Measurements from ENCODE around the gene SMIM27.
"Not testable (repeated sequence)": the region's sequence is repeated elsewhere in the genome, so short reads cannot be mapped to it uniquely, and the experiment has no call there.

The SMIM27 gene

GRCh38 chr9:32552172-32552872 is at the start of gene SMIM27, which contains the start of gene TOPORS:
TSS of gene SMIM27 (plus strand) at chr9:32552327. CDS start at chr9:32552435, 108 bp downstream.
TSS of gene TOPORS (minus strand) at chr9:32552586. CDS start at chr9:32552436, 150 bp downstream.
- DNase-seq: peak; percentile 52

DNA sequence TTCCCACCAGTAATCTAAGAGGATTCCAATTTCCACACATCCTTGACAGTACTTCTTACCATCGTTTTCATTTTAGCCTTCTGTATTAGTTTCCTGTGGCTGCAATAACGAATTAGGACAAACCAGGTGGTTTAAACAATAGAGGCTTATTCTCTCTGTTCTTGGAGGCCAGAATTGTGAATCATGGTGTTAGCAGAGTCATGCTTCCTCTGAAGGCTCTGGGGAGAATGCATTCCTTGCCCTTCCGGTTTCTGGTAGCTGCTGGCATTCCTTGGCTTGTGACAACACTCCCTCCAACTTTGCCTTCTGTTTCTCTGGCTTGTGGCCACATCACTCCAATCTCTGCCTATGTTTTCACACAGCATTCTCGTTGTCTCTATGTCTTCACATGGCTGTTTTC is 49.7 kb upstream of the SMIM27 start:
- DNase-seq: no peak

DNA sequence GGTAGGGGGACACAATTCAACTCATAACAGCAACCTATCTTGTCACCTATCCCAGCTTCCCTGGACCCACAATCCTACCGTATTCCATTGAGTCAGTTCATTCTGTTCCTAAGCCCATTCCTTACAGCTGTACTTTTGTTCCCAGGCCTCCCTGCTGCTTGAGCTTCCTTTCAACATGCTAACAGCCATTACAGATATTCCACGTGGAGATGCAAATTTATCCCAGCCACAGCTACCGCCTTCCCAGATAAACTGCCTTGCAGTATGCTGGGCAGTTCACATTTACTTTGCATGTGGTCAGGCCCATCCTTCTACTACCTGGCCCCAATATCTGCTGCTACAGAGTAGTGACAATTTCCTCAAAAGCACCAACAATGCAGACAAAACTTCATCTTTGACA is 49.1 kb upstream of the SMIM27 start:
- DNase-seq: no peak

GRCh38 chr9:32508728-32509127 is 43.4 kb upstream of the SMIM27 start:
- no peak for DNase-seq

- no peak for DNase-seq
Observed at GRCh38 chr9:32516241-32516640, 35.9 kb upstream of the SMIM27 start.

DNA sequence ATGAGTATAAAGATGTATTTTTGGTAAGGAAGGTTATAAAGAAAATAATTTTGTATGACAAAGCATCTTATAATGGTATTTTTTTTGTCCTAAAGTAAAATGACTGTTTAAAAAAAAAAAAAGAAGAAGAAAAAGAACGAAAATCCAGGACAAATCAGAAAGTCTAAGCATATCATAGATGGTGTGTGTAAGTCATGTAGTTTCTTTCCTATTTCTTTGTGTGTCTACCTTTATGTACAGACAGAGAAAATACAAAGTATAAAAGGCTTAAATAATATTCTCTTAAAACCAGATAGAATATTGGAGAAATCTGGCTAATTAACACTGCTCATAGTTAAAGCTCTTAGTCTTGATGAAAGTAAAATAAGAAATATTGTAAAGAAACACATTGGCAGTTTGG is 33.9 kb upstream of the SMIM27 start:
- no peak for DNase-seq

DNA sequence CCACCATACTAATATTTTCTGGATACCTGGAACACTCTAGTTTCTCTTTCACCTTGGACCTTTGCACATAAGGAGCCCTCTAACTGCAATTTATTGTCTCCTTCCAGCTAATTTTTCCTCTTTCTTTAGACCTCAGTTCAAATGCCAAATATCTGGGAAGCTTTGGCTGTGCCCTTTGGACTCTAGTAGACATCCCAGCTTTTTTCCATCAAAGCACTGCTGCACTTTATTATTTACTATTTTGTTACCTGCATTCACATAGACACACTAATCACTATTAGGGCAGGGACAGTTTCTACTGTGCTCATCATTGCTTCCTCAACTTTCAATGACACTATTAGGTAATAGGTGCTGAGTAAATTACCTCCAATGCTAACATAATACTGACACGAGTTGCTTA is 28.2 kb upstream of the SMIM27 start:
- no peak for DNase-seq

DNA sequence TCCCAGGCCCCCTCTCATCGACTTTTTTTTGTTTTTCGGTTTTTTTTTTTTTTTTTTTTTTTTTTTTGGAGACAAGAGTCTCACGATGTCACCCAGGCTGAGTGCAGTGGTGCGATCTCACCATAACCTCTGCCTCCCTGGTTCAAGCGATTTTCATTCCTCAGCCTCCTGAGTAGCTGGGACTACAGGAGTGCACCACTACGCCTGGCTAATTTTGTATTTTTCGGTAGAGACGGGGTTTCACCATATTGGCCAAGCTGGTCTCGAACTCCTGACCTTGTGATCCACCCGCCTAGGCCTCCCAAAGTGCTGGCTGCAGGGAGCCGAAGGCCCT is 27.6 kb upstream of the SMIM27 start:
- not testable (repeated sequence) for DNase-seq

GRCh38 chr9:32524892-32525708 is 27.0 kb upstream of the SMIM27 start:
- DNase-seq: peak; percentile 26

GRCh38 chr9:32525709-32526030 is 26.5 kb upstream of the SMIM27 start:
- no peak for DNase-seq

DNA sequence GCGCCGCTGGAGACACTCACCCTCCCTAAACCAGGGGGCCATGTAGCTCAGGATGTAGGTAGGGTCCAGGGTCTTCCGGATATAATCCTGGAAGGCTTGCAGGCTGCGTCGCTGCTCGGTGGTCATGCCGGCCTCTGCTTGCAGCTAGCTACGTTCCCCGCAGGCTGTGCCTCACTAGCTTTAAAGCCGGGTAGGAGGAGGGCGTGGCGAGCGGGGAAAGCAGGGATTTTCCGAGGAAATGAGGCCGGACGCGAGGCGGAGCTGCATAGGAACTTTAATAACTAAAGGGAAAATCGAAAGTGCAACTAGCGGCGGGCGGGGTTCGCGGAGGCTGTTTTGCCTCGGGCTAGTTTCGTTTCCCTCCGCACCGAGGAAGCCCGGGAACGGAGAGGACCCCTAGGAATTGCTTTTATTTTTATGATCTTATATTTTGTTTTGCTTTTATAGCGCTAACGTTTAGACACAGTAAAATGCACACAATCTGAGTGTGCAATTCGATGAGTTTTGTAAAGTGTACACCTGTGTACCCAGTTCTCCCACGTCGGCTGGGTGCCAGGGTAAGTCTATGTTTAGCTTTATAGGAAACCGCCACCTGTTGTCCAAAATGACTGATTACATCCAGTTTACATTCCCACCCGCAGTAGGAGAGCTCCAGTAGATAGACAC is 26.0 kb upstream of the SMIM27 start, which contains the start of gene RIGI:
RIGI (minus strand) TSS at position 156 of the 666 bp plus-strand sequence; CDS start at position 126, 30 bp downstream.
- peak; percentile 67 for DNase-seq

DNA sequence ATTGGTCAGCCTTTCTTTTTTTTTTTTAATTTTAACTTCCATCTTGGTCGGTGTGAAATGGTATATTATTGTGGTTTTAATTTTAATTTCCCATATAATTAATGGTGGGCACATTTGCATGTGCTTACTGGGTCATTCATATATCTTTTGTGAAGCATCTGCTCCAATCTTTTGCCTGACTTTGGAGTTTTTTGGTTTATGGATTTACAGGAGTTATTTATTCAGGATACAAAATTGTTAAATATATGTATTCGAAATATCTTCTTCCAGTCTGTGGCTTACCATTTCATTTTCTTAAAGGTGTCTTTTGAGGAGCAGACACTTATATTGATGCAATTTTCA is 25.4 kb upstream of the SMIM27 start:
- DNase-seq: no peak

- no peak for DNase-seq
Observed at GRCh38 chr9:32533336-32533735, 18.8 kb upstream of the SMIM27 start.

DNA sequence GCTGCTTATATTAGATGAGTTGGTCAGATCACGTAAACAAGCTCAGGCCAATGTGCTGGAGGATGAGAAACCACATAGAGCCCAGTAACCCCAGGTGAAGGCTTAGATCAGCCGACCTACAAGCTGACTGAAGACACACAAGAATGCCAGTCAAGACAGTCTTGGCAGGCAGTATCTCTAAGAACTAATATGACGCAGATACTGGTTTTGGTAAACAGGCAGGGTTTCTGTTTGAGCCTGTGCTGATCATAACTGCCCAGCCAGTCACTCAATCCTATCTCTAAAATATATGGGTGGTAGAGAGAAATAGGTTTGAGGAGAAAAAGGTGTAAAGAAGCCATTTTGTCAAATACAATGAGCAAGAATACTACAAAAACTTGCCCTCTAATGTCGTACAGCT is 18.3 kb upstream of the SMIM27 start:
- no peak for DNase-seq

DNA sequence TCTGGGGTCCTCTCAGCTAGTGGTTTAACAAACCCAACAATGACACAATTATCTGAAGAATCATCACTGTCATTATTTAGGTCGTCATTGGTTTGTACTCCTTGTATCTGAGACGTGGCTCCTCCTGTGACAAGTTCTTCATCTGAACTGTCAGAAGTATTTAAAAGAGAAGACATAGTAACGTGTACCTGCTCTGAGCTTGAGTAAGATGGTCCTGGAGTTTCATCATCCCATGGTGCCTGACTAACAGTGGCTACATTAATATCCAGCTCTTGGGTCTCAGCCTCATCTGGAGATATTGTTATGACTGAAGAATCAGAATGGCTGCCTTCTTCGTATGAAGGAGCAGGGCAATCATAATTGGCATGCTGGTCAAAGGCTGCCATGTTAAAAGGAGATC is 9.1 kb upstream of the SMIM27 start:
- no peak for DNase-seq

- no peak for DNase-seq
Observed at GRCh38 chr9:32545884-32546283, 6.2 kb upstream of the SMIM27 start.

- DNase-seq: not testable (repeated sequence)
Observed at GRCh38 chr9:32548213-32548612, 3.9 kb upstream of the SMIM27 start.

- no peak for DNase-seq
Observed at GRCh38 chr9:32550150-32550561, 2.0 kb upstream of the SMIM27 start.

- peak; percentile 53 for DNase-seq
Observed at GRCh38 chr9:32550562-32551275, 1.4 kb upstream of the SMIM27 start.

DNA sequence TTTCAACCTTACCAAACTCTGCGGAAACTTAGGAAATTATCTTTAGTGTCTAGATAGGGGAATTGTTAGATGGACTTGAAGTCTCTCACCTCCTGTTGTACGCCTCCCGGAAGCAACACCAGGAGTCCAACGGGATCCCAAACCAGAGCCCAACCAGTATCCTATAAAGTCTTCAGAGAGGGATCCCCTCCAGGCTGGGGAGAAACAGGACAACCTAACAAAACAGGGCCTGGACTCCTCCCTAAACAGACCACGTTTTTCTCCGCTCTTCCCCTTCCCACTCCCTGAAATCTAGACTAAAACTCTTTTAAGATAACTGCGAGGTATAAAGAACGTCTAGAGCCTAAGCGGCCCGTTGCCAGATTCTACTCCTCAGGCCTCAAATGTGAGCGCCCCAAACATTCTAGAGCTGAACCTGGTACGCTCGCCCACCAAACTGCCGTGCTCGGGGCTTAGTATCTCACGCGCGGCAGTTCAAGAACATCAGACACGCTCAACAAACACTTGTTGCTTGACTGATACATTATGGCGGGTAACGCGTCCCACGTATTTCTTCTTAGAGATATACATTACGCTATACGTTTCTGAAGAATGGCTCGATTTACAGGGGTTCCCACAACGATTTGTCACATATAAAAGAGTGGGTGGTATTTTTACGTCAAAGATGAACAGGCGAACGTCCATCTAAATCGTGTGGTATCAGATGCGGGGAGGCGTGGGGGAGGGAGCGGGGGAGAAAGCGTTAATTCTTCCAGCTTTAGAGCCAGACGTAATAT is 663 bp upstream of the SMIM27 start:
- no peak for DNase-seq

GRCh38 chr9:32554107-32554506 is 2.0 kb downstream of the SMIM27 start:
- DNase-seq: no peak

DNA sequence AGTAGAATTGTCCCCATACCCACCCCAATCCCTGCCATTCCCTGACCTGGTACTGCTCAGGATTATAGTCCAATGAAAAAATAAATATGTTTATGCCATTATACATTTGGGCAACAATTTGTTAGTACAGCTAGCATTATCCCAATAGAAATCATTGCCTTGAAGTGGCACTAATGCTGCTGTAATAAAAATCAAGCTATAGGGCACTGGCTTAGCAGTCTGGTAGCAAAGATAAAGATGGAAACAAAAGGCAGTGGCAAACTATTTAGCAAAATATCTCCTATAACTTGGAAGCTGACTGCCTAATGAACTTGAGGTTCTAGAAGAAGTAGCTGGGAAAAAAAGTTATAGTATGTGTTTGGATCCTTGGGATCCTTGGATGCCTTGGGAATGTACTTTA is 2.5 kb downstream of the SMIM27 start:
- DNase-seq: no peak
